ENCODE measurements around the gene TLCD2. TPM values are rescaled to one million over a fixed set of nuclear protein-coding genes. Genes with fewer than 3 reads are reported as not detected.
A peak's percentile ranks its signal among the peaks of the same experiment; 100 is the strongest.
"Not testable (repeated sequence)": the region's sequence is repeated elsewhere in the genome, so short reads cannot be mapped to it uniquely, and the experiment has no call there.

Gene TLCD2
- total RNA-seq, 1 donor from 2014 or later = 0.13 TPM

DNA sequence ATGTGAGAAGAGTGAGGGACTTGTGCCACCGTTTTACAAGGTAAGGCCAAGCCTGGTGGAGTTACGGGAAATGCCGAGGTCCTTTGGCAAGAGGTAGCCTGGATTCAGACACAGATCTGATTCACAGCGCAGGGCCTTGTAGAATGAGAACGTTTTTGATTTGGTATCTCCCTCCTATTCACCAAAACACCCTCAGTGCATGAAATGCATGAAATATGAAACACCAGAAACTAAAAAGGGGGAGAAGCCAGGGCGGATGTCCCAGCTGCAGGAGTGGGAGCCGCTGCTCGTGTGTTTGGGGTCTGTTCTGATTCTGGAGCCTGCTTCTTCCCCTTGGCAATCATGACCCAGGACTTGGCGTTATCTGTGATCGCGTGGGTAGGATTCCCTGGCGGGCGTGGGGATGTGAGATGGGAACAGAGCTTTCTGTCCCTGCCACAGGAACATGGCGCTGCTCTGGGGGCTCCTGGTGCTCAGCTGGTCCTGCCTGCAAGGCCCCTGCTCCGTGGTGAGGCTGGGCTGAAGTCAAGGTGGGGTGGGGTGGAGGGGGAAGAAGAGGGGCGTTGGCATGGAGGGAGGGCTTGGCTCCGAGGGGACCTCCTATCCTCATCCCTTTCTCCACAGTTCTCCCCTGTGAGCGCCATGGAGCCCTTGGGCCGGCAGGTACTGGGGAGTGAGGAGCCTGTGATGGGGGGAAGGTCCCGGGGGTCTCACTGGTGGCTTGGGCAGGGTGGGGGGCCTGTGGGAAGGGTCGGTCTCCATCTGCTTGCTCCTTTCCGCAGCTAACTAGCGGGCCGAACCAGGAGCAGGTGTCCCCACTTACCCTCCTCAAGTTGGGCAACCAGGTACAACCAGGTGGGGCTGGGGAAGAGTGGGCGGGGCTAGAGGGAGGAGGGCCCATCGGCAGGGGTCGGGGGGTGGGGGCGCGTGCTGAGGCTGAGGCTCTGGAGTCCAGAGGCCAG, 34.7 kb upstream of the TLCD2 start:
- Mint-ChIP-seq H3K4me3 (no peak overlapping the region), H3K36me3 (ENCODE audit: low read depth) (no peaks in the 10 kb centered on the region), H3K27ac (no peak overlapping the region), H3K9me3 (no peaks in the 10 kb centered on the region), H3K4me1 (ENCODE audit: low read depth) (no peaks in the 10 kb centered on the region), H3K27me3 (ENCODE audit: insufficient read depth) (peaks cover 2% of the 10 kb centered on the region)
- DNase-seq (ENCODE audit: low spot score) = no peak
- intact Hi-C loops (cut with micrococcal nuclease) = no loop called here

DNA sequence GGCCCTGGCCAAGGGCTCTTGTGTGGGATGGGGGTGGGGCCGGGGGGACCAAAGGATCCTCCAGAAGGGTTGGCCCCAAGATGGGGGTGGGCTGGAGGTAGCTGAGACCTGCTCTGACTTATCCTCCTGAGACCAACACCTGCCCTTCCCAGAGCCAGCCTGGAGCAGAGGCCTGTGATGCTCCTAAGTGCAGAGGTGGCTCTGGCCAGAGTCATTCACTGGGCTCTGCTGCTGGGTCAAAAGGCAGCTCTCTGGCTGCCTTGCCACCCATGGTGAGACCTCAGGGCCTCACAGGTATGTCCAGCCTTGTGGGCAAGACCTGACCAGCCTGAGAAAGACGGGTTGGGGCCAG, 32.9 kb upstream of the TLCD2 start:
- Mint-ChIP-seq H3K36me3 (ENCODE audit: low read depth) (peaks cover under 1% of the 10 kb centered on the region), H3K27me3 (ENCODE audit: insufficient read depth) (no peaks in the 10 kb centered on the region), H3K27ac (no peak overlapping the region), H3K4me3 (no peak overlapping the region), H3K4me1 (ENCODE audit: low read depth) (no peaks in the 10 kb centered on the region), H3K9me3 (no peaks in the 10 kb centered on the region)
- DNase-seq (ENCODE audit: low spot score) = no peak
- intact Hi-C loops (cut with micrococcal nuclease) = no loop called here

DNA sequence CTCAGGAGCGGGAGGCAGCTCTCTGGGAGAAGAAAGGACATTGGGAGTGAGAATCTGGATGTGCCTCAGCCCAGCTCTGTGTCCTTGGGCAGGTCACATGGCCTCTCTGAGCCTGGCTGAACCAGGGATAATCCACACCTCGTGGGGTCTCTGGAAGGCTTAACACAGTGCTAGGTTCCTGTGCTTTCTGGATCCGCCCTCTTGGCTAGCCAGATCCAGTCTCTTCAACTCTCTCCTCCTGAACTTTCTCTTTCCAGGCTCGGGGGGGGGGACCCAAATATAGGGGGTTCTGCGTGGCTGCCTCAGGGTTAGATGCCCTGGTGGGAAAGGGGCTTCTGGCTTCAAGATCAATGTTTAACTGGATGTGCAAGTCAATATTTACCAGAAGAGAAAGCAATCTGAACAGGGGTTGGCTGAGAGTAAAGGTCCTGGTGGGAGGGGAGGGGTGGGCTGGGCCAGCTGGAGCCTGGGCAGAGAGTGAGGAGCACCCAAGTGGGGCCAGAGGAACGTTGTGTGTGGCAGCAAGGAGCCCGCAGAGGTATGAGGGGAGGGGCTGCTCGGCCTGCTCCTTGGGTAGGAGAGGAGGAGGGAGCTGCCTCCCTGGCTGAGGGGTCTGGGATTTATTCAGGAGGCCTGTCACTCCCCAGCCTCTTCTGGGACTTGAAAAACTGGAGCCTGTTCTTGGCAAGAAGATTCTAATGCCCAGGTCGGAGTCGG, 32.4 kb upstream of the TLCD2 start, which contains the start of gene SERPINF2:
Gene SERPINF2, plus strand, starts transcription at position 501 of the 717 bp plus-strand sequence. CDS start 2,125 bp downstream, outside the sequence.
- Mint-ChIP-seq H3K27me3 (ENCODE audit: insufficient read depth) (no peaks in the 10 kb centered on the region), H3K27ac (no peak within 1 kb of the TSS), H3K9me3 (no peaks in the 10 kb centered on the region), H3K4me3 (no peak within 1 kb of the TSS), H3K36me3 (ENCODE audit: low read depth) (peaks cover 2% of the 10 kb centered on the region), H3K4me1 (ENCODE audit: low read depth) (no peaks in the 10 kb centered on the region)
- intact Hi-C loops (cut with micrococcal nuclease) = no loop called here
- DNase-seq (ENCODE audit: low spot score) = no peak

GRCh38 chr17:1741899-1742298, 31.7 kb upstream of the TLCD2 start:
- H3K27me3 Mint-ChIP-seq (ENCODE audit: insufficient read depth); H3K4me1 Mint-ChIP-seq (ENCODE audit: low read depth); intact Hi-C loops (cut with micrococcal nuclease); H3K36me3 Mint-ChIP-seq (ENCODE audit: low read depth); H3K9me3 Mint-ChIP-seq; DNase-seq (ENCODE audit: low spot score); H3K4me3 Mint-ChIP-seq; H3K27ac Mint-ChIP-seq: not testable (repeated sequence)

DNA sequence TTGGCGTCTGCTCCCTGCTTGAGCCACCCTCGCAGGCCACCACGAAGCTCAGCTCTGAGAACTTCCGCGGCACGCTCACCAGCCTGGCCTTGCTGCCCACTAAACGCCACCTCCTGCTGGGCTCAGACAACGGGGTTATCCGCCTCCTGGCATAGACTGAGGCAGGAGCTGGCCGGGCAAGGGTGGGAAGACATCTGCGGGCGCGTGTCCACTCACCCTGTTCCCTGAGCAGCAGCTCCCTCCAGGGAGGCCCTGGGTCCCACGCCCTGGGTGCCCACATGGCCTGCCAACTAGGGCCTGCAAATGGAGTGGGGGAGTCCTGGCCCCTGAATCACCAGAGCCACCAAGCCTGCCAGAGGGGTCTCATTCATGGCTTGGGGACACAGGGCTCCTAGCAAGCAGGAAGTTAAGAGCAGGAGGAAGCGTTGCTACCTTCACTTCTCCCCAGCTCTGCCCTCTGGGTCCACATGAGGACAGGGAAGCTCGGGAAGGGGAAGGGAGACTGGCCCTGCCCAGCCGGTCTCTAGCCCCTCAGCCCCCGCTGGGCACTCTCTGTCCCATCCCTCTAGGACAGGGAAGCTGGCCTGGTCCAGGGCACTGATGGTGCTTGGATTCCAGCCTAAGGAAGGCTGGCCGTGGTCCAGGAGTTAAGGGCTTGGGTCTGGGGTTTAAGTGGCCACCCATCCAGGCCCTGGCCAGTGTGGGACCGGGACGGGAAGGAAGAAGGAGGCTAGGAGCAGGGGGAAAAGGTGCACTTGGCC, 27.5 kb upstream of the TLCD2 start:
- H3K27ac Mint-ChIP-seq = no peak overlapping the region
- H3K4me1 Mint-ChIP-seq (ENCODE audit: low read depth) = peaks cover 8% of the 10 kb centered on the region
- peaks cover 17% of the 10 kb centered on the region for H3K36me3 Mint-ChIP-seq (ENCODE audit: low read depth)
- no peak for DNase-seq (ENCODE audit: low spot score)
- intact Hi-C loops (cut with micrococcal nuclease) = no loop called here
- H3K9me3 Mint-ChIP-seq = no peaks in the 10 kb centered on the region
- H3K4me3 Mint-ChIP-seq = no peak overlapping the region
- H3K27me3 Mint-ChIP-seq (ENCODE audit: insufficient read depth) = no peaks in the 10 kb centered on the region

DNA sequence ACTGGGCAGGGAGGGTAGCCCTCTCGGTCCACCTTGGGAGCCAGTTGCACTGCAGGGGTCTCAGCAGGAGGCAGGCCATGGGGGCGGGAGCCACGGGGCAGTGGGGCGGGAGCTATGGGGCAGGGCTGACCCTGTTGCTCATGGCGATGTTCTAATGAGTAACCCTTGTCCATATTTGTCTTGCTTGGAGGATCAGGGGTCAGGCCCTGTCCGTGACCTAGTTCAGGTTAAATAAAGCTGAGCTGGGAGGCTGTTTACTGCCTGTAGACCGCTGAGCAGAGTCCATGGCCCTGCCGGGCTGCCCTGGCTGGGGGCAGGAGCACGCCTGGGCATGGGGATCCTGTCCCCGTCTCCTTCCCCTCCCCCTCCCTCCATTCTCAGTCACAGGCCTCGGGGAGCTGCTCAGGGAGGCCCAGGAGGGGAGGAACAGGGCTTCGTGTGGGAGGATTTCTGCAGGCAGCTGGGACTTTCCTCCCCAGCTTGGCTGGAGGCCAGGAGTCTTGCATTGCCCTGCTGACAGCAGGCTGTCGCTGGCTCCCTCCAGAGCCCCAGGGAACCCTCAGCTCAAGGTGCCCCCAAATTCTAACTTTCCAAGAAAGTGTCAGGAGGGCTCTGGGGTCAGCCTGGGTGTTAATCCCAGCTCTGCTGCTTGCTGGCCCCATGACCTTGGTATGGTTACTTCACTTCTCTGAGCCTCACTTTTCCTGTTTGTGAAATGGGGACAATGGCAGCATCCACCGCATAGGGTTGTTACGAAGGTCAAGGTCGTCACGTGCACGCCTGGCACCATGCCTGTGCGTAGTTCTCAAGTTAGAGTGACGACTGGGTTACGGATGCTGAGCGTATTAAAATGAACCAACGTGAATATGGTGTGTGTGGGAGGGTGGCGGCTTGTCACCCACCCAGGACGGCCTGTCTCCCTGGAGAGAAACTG, 26.4 kb upstream of the TLCD2 start:
- peak overlapping the region; percentile 61 for H3K27ac Mint-ChIP-seq
- peaks cover 17% of the 10 kb centered on the region for H3K36me3 Mint-ChIP-seq (ENCODE audit: low read depth)
- no peaks in the 10 kb centered on the region for H3K9me3 Mint-ChIP-seq
- intact Hi-C loops (cut with micrococcal nuclease) = no loop called here
- peaks cover 8% of the 10 kb centered on the region for H3K4me1 Mint-ChIP-seq (ENCODE audit: low read depth)
- H3K27me3 Mint-ChIP-seq (ENCODE audit: insufficient read depth) = no peaks in the 10 kb centered on the region
- H3K4me3 Mint-ChIP-seq = no peak overlapping the region
- DNase-seq (ENCODE audit: low spot score) = no peak

DNA sequence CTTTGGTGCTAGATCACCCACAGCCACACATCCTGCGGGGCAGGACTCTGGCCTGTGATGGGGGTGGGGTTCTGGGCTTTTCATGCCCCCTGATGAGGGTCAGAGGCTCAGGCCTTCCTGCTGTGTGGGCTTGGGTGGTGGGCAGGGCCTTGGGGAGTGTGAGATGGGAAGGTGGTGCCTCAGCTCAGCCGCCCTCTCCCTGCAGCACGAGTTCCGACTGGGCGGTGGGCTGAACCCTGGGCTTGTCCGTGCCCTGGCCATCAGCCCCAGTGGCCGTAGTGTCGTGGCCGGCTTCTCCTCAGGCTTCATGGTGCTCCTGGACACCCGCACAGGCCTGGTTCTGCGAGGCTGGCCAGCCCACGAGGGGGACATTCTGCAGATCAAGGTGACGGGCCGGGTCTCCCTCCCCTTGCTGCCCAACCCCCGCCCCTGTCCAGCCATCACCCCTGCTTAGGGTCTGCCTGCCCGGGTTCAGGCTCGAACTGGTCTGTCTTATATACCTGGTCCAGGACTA, 25.7 kb upstream of the TLCD2 start:
- Mint-ChIP-seq H3K36me3 (ENCODE audit: low read depth) (peaks cover 17% of the 10 kb centered on the region), H3K4me3 (no peak overlapping the region), H3K27me3 (ENCODE audit: insufficient read depth) (no peaks in the 10 kb centered on the region), H3K9me3 (no peaks in the 10 kb centered on the region), H3K27ac (peak overlapping the region; percentile 83), H3K4me1 (ENCODE audit: low read depth) (peaks cover 8% of the 10 kb centered on the region)
- intact Hi-C loops (cut with micrococcal nuclease) = no loop called here
- DNase-seq (ENCODE audit: low spot score) = no peak

DNA sequence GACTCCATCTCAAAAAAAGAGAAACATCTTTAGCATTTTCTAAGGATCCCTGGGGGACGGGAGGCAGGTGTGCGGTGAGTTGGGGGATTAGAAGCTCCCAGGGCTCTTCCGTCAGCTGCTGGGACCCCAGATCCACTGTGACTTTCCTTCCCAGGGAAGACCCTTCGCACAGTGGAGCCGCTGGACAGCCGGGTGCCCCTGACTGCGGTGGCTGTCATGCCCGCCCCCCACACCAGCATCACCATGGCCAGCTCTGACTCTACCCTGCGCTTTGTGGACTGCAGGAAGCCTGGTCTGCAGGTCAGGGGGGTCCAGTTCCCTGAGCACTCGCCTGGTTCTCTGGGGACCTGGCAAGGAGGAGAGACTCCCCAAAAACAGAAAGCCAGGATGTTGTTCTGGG, 25.2 kb upstream of the TLCD2 start:
- peaks cover 8% of the 10 kb centered on the region for H3K4me1 Mint-ChIP-seq (ENCODE audit: low read depth)
- H3K9me3 Mint-ChIP-seq = no peaks in the 10 kb centered on the region
- H3K36me3 Mint-ChIP-seq (ENCODE audit: low read depth) = peaks cover 17% of the 10 kb centered on the region
- no peaks in the 10 kb centered on the region for H3K27me3 Mint-ChIP-seq (ENCODE audit: insufficient read depth)
- H3K4me3 Mint-ChIP-seq = no peak overlapping the region
- intact Hi-C loops (cut with micrococcal nuclease) = no loop called here
- no peak overlapping the region for H3K27ac Mint-ChIP-seq
- no peak for DNase-seq (ENCODE audit: low spot score)

DNA sequence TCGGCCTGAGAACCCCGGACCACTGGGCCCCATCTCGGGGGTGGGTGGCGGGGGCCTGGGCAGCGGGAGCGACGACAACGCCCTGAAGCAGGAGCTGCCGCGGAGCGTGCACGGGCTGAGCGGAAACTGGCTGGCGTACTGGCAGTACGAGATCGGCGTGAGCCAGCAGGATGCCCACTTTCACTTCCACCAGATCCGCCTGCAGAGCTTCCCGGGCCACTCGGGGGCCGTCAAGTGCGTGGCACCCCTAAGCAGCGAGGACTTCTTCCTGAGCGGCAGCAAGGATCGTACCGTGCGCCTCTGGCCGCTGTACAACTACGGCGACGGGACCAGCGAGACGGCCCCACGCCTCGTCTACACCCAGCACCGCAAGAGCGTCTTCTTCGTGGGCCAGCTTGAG, 23.6 kb upstream of the TLCD2 start:
- Mint-ChIP-seq H3K4me3 (no peak overlapping the region), H3K27me3 (ENCODE audit: insufficient read depth) (no peaks in the 10 kb centered on the region), H3K36me3 (ENCODE audit: low read depth) (peaks cover 23% of the 10 kb centered on the region), H3K4me1 (ENCODE audit: low read depth) (peaks cover 14% of the 10 kb centered on the region), H3K27ac (no peak overlapping the region), H3K9me3 (no peaks in the 10 kb centered on the region)
- intact Hi-C loops (cut with micrococcal nuclease) = no loop called here
- no peak for DNase-seq (ENCODE audit: low spot score)

DNA sequence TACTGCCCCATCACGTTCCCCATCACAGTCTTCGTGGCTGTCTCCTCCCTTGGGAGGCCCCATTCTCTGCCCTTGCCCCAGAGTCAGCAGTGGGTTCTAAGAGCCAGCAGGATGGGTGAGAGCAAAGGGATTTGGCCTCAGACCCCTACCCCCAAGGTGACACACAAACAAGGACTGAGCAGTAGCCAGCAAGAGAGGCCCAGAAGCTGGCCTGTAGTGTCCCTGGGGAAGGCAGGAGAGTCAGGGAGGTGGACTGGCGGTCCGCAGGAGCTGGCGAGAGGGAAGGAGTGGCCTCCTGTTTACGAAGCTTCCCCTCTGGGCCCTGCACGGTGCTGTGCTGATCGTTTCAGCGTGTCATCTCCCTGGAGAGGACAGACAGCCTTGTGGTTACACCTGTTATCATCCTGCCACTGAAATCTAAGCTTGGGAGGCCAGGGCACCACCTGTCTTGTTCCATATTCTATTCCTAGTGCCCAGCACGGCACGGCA, 22.7 kb upstream of the TLCD2 start:
- H3K27ac Mint-ChIP-seq = no peak overlapping the region
- no peak overlapping the region for H3K4me3 Mint-ChIP-seq
- intact Hi-C loops (cut with micrococcal nuclease) = no loop called here
- no peaks in the 10 kb centered on the region for H3K9me3 Mint-ChIP-seq
- no peak for DNase-seq (ENCODE audit: low spot score)
- H3K27me3 Mint-ChIP-seq (ENCODE audit: insufficient read depth) = no peaks in the 10 kb centered on the region
- H3K36me3 Mint-ChIP-seq (ENCODE audit: low read depth) = peaks cover 25% of the 10 kb centered on the region
- peaks cover 21% of the 10 kb centered on the region for H3K4me1 Mint-ChIP-seq (ENCODE audit: low read depth)

GRCh38 chr17:1732241-1732832, 22.2 kb upstream of the TLCD2 start:
- no peaks in the 10 kb centered on the region for H3K27me3 Mint-ChIP-seq (ENCODE audit: insufficient read depth)
- H3K27ac Mint-ChIP-seq = no peak overlapping the region
- no peaks in the 10 kb centered on the region for H3K9me3 Mint-ChIP-seq
- peaks cover 25% of the 10 kb centered on the region for H3K36me3 Mint-ChIP-seq (ENCODE audit: low read depth)
- DNase-seq (ENCODE audit: low spot score) = no peak
- intact Hi-C loops (cut with micrococcal nuclease) = no loop called here
- peaks cover 21% of the 10 kb centered on the region for H3K4me1 Mint-ChIP-seq (ENCODE audit: low read depth)
- H3K4me3 Mint-ChIP-seq = no peak overlapping the region
